ENCODE data around the gene SLC16A6.

DNA sequence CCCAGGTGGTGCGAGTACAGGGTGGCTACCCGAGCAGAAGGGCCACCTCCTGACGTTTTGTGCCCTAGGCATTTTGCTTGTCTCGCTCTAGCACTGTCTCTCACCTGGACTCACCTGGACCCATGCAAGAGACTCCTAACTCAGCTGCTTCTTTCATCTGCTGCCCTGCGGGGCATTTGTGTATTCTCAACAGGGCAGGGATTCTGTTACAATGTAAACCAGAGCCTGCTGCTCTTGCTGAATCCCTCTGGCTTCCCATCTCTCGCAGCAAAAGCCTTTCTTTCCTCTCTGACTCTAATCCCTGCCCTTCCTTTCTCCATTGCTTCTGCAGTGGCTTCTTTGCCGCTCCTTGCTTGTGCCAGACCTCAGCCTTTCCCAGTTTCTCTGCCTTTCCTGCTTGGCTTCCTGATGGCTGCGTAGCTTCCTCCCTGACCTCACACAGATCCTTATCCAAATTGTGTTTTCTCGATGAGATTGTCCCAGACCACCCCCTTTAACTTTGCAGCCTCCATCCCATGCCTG lies 10.6 kb upstream of the SLC16A6 start:
- TF ChIP-seq CTCF (IDR thresholded peaks at IDR 0.05 in 8 of 11, conservative IDR thresholded peaks at IDR 0.05 in 3 of 11) (no peak), POLR2AphosphoS5 (IDR thresholded peaks at IDR 0.05) (no peak)

All from spleen (tissue), 7 donors.